ENCODE measurements around the gene TMEM259. TPM values are rescaled to one million over a fixed set of nuclear protein-coding genes. Genes with fewer than 3 reads are reported as not detected.

The TMEM259 gene
- total and polyA plus RNA-seq, 9 of the 15 experiments (the other 6 are each of a cell fraction or from before 2014, with no cell fraction given): 0.52 to 231 (median 63.6) TPM

DNA sequence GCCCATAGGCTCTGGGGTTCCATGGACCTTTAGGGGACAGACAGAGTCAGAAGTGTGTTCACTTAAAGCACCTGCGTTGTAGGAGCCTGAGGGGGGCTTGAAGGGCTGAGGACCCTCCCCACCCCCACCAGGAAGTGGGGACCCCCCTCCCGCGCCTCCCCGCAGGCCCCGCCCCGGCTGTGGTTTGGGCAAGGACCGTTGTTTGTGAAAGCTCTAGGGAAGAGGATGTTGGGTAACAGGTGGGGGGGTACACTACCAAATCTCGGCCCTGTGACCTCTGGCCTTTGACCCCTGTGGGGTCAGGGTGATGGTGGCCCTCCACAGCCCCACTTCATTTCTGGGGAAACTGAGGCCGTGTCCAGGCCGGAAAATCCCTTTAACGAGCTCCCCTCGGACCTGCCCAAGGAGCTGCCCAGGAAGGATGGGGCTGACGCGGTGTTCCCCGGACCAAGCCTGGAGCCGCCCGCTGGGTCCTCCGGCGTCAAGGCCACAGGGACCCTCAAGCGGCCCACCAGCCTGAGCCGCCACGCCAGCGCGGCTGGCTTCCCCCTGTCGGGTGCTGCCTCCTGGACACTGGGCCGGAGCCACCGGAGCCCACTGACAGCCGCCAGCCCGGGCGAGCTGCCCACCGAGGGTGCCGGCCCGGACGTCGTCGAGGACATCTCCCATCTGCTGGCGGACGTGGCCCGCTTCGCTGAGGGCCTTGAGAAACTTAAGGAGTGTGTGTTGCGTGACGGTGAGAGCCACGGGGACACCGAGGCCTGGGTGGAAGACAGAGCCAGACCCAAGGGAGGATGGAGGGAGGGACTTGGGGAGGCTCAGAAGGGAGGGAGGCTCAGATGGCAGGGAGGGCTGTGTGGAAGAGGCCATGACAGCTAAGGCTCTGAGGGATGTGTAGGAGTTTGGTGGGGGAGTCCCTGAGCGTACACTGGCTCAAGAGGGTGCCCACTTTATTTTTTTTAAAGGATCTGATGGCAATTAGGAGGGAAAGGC lies 47.4 kb upstream of the TMEM259 start (continued):
- TF ChIP-seq, protein P1, sequence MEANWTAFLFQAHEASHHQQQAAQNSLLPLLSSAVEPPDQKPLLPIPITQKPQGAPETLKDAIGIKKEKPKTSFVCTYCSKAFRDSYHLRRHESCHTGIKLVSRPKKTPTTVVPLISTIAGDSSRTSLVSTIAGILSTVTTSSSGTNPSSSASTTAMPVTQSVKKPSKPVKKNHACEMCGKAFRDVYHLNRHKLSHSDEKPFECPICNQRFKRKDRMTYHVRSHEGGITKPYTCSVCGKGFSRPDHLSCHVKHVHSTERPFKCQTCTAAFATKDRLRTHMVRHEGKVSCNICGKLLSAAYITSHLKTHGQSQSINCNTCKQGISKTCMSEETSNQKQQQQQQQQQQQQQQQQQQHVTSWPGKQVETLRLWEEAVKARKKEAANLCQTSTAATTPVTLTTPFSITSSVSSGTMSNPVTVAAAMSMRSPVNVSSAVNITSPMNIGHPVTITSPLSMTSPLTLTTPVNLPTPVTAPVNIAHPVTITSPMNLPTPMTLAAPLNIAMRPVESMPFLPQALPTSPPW (CRISPR knock-in tag; IDR thresholded peaks at IDR 0.05): peak; percentile 49
- TF ChIP-seq, protein P2, sequence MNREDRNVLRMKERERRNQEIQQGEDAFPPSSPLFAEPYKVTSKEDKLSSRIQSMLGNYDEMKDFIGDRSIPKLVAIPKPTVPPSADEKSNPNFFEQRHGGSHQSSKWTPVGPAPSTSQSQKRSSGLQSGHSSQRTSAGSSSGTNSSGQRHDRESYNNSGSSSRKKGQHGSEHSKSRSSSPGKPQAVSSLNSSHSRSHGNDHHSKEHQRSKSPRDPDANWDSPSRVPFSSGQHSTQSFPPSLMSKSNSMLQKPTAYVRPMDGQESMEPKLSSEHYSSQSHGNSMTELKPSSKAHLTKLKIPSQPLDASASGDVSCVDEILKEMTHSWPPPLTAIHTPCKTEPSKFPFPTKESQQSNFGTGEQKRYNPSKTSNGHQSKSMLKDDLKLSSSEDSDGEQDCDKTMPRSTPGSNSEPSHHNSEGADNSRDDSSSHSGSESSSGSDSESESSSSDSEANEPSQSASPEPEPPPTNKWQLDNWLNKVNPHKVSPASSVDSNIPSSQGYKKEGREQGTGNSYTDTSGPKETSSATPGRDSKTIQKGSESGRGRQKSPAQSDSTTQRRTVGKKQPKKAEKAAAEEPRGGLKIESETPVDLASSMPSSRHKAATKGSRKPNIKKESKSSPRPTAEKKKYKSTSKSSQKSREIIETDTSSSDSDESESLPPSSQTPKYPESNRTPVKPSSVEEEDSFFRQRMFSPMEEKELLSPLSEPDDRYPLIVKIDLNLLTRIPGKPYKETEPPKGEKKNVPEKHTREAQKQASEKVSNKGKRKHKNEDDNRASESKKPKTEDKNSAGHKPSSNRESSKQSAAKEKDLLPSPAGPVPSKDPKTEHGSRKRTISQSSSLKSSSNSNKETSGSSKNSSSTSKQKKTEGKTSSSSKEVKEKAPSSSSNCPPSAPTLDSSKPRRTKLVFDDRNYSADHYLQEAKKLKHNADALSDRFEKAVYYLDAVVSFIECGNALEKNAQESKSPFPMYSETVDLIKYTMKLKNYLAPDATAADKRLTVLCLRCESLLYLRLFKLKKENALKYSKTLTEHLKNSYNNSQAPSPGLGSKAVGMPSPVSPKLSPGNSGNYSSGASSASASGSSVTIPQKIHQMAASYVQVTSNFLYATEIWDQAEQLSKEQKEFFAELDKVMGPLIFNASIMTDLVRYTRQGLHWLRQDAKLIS (CRISPR knock-in tag; IDR thresholded peaks at IDR 0.05): no peak
- TF ChIP-seq CEBPB (tag; IDR thresholded peaks at IDR 0.05) (0 out of 2 replicates have a peak, but pooled peaks have one; percentile 19), KLF16 (IDR thresholded peaks at IDR 0.05) (no peak), MYBL2 (IDR thresholded peaks at IDR 0.05; ENCODE audit: low read depth) (no peak), MYBL2 (CRISPR knock-in tag; IDR thresholded peaks at IDR 0.05; ENCODE audit: borderline replicate concordance) (no peak), KLF10 (CRISPR knock-in tag; IDR thresholded peaks at IDR 0.05) (no peak), CBX2 (IDR thresholded peaks at IDR 0.05; ENCODE audit: insufficient read depth, low read length, poor library complexity, severe bottlenecking) (no peak), PCBP1 (IDR thresholded peaks at IDR 0.05; ENCODE audit: low read depth, low read length, poor library complexity, severe bottlenecking) (peak; percentile 65), CXXC5 (CRISPR knock-in tag; IDR thresholded peaks at IDR 0.05) (no peak), NCOA2 (IDR thresholded peaks at IDR 0.05; ENCODE audit: partially characterized antibody in 2 of 2) (no peak), ZNF444 (CRISPR knock-in tag; IDR thresholded peaks at IDR 0.05) (no peak)
- TF ChIP-seq, protein P3, sequence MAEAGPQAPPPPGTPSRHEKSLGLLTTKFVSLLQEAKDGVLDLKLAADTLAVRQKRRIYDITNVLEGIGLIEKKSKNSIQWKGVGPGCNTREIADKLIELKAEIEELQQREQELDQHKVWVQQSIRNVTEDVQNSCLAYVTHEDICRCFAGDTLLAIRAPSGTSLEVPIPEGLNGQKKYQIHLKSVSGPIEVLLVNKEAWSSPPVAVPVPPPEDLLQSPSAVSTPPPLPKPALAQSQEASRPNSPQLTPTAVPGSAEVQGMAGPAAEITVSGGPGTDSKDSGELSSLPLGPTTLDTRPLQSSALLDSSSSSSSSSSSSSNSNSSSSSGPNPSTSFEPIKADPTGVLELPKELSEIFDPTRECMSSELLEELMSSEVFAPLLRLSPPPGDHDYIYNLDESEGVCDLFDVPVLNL (CRISPR knock-in tag; IDR thresholded peaks at IDR 0.05; ENCODE audit: low read depth): no peak
- TF ChIP-seq, protein P4, sequence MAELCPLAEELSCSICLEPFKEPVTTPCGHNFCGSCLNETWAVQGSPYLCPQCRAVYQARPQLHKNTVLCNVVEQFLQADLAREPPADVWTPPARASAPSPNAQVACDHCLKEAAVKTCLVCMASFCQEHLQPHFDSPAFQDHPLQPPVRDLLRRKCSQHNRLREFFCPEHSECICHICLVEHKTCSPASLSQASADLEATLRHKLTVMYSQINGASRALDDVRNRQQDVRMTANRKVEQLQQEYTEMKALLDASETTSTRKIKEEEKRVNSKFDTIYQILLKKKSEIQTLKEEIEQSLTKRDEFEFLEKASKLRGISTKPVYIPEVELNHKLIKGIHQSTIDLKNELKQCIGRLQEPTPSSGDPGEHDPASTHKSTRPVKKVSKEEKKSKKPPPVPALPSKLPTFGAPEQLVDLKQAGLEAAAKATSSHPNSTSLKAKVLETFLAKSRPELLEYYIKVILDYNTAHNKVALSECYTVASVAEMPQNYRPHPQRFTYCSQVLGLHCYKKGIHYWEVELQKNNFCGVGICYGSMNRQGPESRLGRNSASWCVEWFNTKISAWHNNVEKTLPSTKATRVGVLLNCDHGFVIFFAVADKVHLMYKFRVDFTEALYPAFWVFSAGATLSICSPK (IDR thresholded peaks at IDR 0.05; ENCODE audit: borderline replicate concordance): no peak
- TF ChIP-seq, protein P5, sequence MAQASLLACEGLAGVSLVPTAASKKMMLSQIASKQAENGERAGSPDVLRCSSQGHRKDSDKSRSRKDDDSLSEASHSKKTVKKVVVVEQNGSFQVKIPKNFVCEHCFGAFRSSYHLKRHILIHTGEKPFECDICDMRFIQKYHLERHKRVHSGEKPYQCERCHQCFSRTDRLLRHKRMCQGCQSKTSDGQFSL (CRISPR knock-in tag; IDR thresholded peaks at IDR 0.05): peak; percentile 97
- TF ChIP-seq, protein P5 (tag; IDR thresholded peaks at IDR 0.05): peak in 1 of 2 experiments; percentile 83; a peak in 2 of 4 replicates
